Measurements from ENCODE around the gene STRN4.

Gene STRN4

GRCh38 chr19:46787040-46787330 lies 40.7 kb upstream of the STRN4 start:
- TF ChIP-seq CTCF (IDR thresholded peaks at IDR 0.05; ENCODE audit: insufficient read depth, low read depth, low read length, missing control alignments): no peak
- no peak for DNase-seq (ENCODE audit: low read depth)
- peak overlapping the region; percentile 98 for H3K4me3 ChIP-seq (ENCODE audit: low read length)

- no peak for TF ChIP-seq CTCF (IDR thresholded peaks at IDR 0.05; ENCODE audit: insufficient read depth, low read depth, low read length, missing control alignments)
- peak overlapping the region; percentile 98 for H3K4me3 ChIP-seq (ENCODE audit: low read length)
- DNase-seq (ENCODE audit: low read depth): peak; percentile 82
These were observed 40.2 kb upstream of the STRN4 start for GRCh38 chr19:46786236-46787039.

- TF ChIP-seq CTCF (IDR thresholded peaks at IDR 0.05; ENCODE audit: insufficient read depth, low read depth, low read length, missing control alignments): no peak
- no peak for DNase-seq (ENCODE audit: low read depth)
- H3K4me3 ChIP-seq (ENCODE audit: low read length): peak overlapping the region; percentile 98
These were observed 39.7 kb upstream of the STRN4 start for GRCh38 chr19:46785980-46786235.

- H3K4me3 ChIP-seq (ENCODE audit: low read length): peak overlapping the region; percentile 98
- DNase-seq (ENCODE audit: low read depth): peak; percentile 14
- TF ChIP-seq CTCF (IDR thresholded peaks at IDR 0.05; ENCODE audit: insufficient read depth, low read depth, low read length, missing control alignments): no peak
These were observed 39.1 kb upstream of the STRN4 start for GRCh38 chr19:46785054-46785979.

GRCh38 chr19:46784262-46785053 lies 38.2 kb upstream of the STRN4 start:
- H3K4me3 ChIP-seq (ENCODE audit: low read length): peak overlapping the region; percentile 98
- DNase-seq (ENCODE audit: low read depth): peak; percentile 96
- peak; percentile 36 for TF ChIP-seq CTCF (IDR thresholded peaks at IDR 0.05; ENCODE audit: insufficient read depth, low read depth, low read length, missing control alignments)

- H3K4me3 ChIP-seq (ENCODE audit: low read length): peak overlapping the region; percentile 98
- no peak for TF ChIP-seq CTCF (IDR thresholded peaks at IDR 0.05; ENCODE audit: insufficient read depth, low read depth, low read length, missing control alignments)
- no peak for DNase-seq (ENCODE audit: low read depth)
These were observed 37.4 kb upstream of the STRN4 start for GRCh38 chr19:46783670-46784069.

Data from epithelial cell of esophagus (primary cell).